Astrocyte (in vitro differentiated cells and primary cell): Measurements from ENCODE around the gene IGSF21. TPM values are rescaled to one million over a fixed set of nuclear protein-coding genes. Genes with fewer than 3 reads are reported as not detected.

ENCODE experiments used
- DNase-seq: peaks from one replicate; pipeline ENCODE4 v3.0.0-alpha.2; 2010; ENCODE audit warnings: low read depth
- FAIRE-seq: peaks from 2 replicates; lab custom pipeline; 2011; peaks lifted over from hg19 to GRCh38; lab: Jason Lieb, UNC
- H2AFZ ChIP-seq: 2 replicates; pipeline ENCODE4 v1.6.0; 2012; ENCODE audit warnings: low read depth, low read length, inconsistent platforms
- H3K27ac ChIP-seq: 2 replicates; pipeline ENCODE4 v1.5.1; 2011; ENCODE audit warnings: low read depth, low read length, inconsistent platforms
- H3K27me3 ChIP-seq: 2 replicates; pipeline ENCODE4 v1.6.0; 2011; ENCODE audit warnings: low read length, inconsistent platforms; ENCODE audit not compliant: insufficient read depth
- H3K36me3 ChIP-seq: 2 replicates; pipeline ENCODE4 v1.5.1; 2011; ENCODE audit warnings: low read length, inconsistent platforms; ENCODE audit not compliant: insufficient read depth
- H3K4me1 ChIP-seq: 2 replicates; pipeline ENCODE4 v1.5.1; 2011; ENCODE audit warnings: low read length, inconsistent platforms; ENCODE audit not compliant: insufficient read depth
- H3K4me2 ChIP-seq: 2 replicates; pipeline ENCODE4 v1.6.0; 2012; ENCODE audit warnings: low read length, inconsistent platforms
- H3K4me3 ChIP-seq: 2 replicates; pipeline ENCODE4 v1.5.1; 2011; ENCODE audit warnings: low read depth, mild to moderate bottlenecking, low read length, inconsistent platforms; ENCODE audit not compliant: insufficient read depth
- H3K79me2 ChIP-seq: 2 replicates; pipeline ENCODE4 v1.6.0; 2012; ENCODE audit warnings: mild to moderate bottlenecking, low read length, inconsistent platforms; ENCODE audit not compliant: insufficient read depth
- H3K9ac ChIP-seq: 2 replicates; pipeline ENCODE4 v1.6.0; 2012; ENCODE audit warnings: mild to moderate bottlenecking, low read length, inconsistent platforms
- H3K9me3 ChIP-seq: 2 replicates; pipeline ENCODE4 v1.5.1; 2012; ENCODE audit warnings: low read depth, mild to moderate bottlenecking, low read length, inconsistent platforms; ENCODE audit not compliant: insufficient read depth
- H4K20me1 ChIP-seq: 2 replicates; pipeline ENCODE4 v1.6.0; 2012; ENCODE audit warnings: low read length, inconsistent platforms; ENCODE audit not compliant: insufficient read depth
- H3K27ac Mint-ChIP-seq: one replicate; pipeline ENCODE4 v1.8.0; 2021; ENCODE audit warnings: mild to moderate bottlenecking, mixed read lengths; ENCODE audit not compliant: unreplicated experiment
- H3K27me3 Mint-ChIP-seq: one replicate; pipeline ENCODE4 v1.8.0; 2021; ENCODE audit warnings: low read depth, mixed read lengths; ENCODE audit not compliant: unreplicated experiment
- H3K36me3 Mint-ChIP-seq: one replicate; pipeline ENCODE4 v1.8.0; 2021; ENCODE audit warnings: low read depth, mixed read lengths; ENCODE audit not compliant: unreplicated experiment
- H3K4me1 Mint-ChIP-seq: one replicate; pipeline ENCODE4 v1.8.0; 2021; ENCODE audit warnings: low read depth, mixed read lengths; ENCODE audit not compliant: unreplicated experiment
- H3K4me3 Mint-ChIP-seq: one replicate; pipeline ENCODE4 v1.8.0; 2021; ENCODE audit warnings: mild to moderate bottlenecking, moderate library complexity, mixed read lengths; ENCODE audit not compliant: unreplicated experiment
- H3K9me3 Mint-ChIP-seq: one replicate; pipeline ENCODE4 v1.8.0; 2021; ENCODE audit warnings: mild to moderate bottlenecking, mixed read lengths; ENCODE audit not compliant: unreplicated experiment
- EZH2 ChIP-seq: IDR thresholded peaks from 2 replicates; pipeline ENCODE4 v1.6.1; 2012; ENCODE audit warnings: mild to moderate bottlenecking, low read length, inconsistent platforms; ENCODE audit not compliant: insufficient read depth
- total RNA-seq: library from RNA; stranded (reverse); gene quantifications from 2 replicates; pipeline ENCODE4 v1.2.1, GENCODE V29; 2021
- TF ChIP-seq, protein P1 (sequence below): IDR thresholded peaks from 2 replicates; pipeline ENCODE4 v1.5.1; 2011; ENCODE audit warnings: low read depth, mild to moderate bottlenecking, inconsistent platforms, low read length, moderate library complexity; ENCODE audit not compliant: insufficient read depth

The IGSF21 gene
- total RNA-seq, 1 donor from 2014 or later: not detected

GRCh38 chr1:18266391-18266790 is 158.8 kb downstream of the IGSF21 start:
- TF ChIP-seq, protein P1, sequence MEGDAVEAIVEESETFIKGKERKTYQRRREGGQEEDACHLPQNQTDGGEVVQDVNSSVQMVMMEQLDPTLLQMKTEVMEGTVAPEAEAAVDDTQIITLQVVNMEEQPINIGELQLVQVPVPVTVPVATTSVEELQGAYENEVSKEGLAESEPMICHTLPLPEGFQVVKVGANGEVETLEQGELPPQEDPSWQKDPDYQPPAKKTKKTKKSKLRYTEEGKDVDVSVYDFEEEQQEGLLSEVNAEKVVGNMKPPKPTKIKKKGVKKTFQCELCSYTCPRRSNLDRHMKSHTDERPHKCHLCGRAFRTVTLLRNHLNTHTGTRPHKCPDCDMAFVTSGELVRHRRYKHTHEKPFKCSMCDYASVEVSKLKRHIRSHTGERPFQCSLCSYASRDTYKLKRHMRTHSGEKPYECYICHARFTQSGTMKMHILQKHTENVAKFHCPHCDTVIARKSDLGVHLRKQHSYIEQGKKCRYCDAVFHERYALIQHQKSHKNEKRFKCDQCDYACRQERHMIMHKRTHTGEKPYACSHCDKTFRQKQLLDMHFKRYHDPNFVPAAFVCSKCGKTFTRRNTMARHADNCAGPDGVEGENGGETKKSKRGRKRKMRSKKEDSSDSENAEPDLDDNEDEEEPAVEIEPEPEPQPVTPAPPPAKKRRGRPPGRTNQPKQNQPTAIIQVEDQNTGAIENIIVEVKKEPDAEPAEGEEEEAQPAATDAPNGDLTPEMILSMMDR: no peak
- TF ChIP-seq EZH2: no peak
- Histone ChIP-seq H3K4me3 (no peak overlapping the region), H3K9ac (no peak overlapping the region), H3K4me2 (no peak overlapping the region), H3K9me3 (no peaks in the 10 kb centered on the region), H3K36me3 (no peaks in the 10 kb centered on the region), H3K4me1 (no peaks in the 10 kb centered on the region), H2AFZ (no peak overlapping the region), H3K79me2 (no peaks in the 10 kb centered on the region), H3K27ac (no peak overlapping the region), H3K27me3 (no peaks in the 10 kb centered on the region), H4K20me1 (no peaks in the 10 kb centered on the region)
- no peaks in the 10 kb centered on the region for H3K4me1 Mint-ChIP-seq
- H3K27me3 Mint-ChIP-seq: peaks cover 63% of the 10 kb centered on the region
- no peak overlapping the region for H3K27ac Mint-ChIP-seq
- FAIRE-seq: no peak
- H3K36me3 Mint-ChIP-seq: no peaks in the 10 kb centered on the region
- H3K9me3 Mint-ChIP-seq: no peaks in the 10 kb centered on the region
- DNase-seq: no peak
- H3K4me3 Mint-ChIP-seq: no peak overlapping the region

- Histone ChIP-seq H4K20me1 (no peaks in the 10 kb centered on the region), H3K36me3 (no peaks in the 10 kb centered on the region), H3K27me3 (no peaks in the 10 kb centered on the region), H3K9ac (no peak overlapping the region), H3K9me3 (no peaks in the 10 kb centered on the region), H3K79me2 (no peaks in the 10 kb centered on the region), H3K27ac (no peak overlapping the region), H3K4me1 (no peaks in the 10 kb centered on the region), H3K4me2 (no peak overlapping the region), H3K4me3 (no peak overlapping the region), H2AFZ (no peak overlapping the region)
- H3K27me3 Mint-ChIP-seq: peaks cover 47% of the 10 kb centered on the region
- FAIRE-seq (no peak), DNase-seq (no peak)
- no peaks in the 10 kb centered on the region for H3K4me1 Mint-ChIP-seq
- TF ChIP-seq, protein P1: no peak
- TF ChIP-seq EZH2: no peak
- H3K27ac Mint-ChIP-seq: no peak overlapping the region
- H3K4me3 Mint-ChIP-seq: no peak overlapping the region
- no peaks in the 10 kb centered on the region for H3K36me3 Mint-ChIP-seq
- no peaks in the 10 kb centered on the region for H3K9me3 Mint-ChIP-seq
These were observed 163.7 kb downstream of the IGSF21 start for GRCh38 chr1:18271336-18271735.

- H3K27me3 ChIP-seq: no peaks in the 10 kb centered on the region
- DNase-seq (no peak), FAIRE-seq (no peak)
- no peak overlapping the region for H3K4me3 ChIP-seq
- H3K9ac ChIP-seq: no peak overlapping the region
- Mint-ChIP-seq H3K36me3 (no peaks in the 10 kb centered on the region), H3K4me1 (peaks cover 5% of the 10 kb centered on the region), H3K4me3 (no peak overlapping the region), H3K27me3 (peaks cover 31% of the 10 kb centered on the region), H3K27ac (no peak overlapping the region), H3K9me3 (no peaks in the 10 kb centered on the region)
- no peak overlapping the region for H2AFZ ChIP-seq
- H3K4me2 ChIP-seq: no peak overlapping the region
- no peak for TF ChIP-seq EZH2
- TF ChIP-seq, protein P1: no peak
- H3K36me3 ChIP-seq: no peaks in the 10 kb centered on the region
- no peaks in the 10 kb centered on the region for H4K20me1 ChIP-seq
- H3K9me3 ChIP-seq: no peaks in the 10 kb centered on the region
- no peak overlapping the region for H3K27ac ChIP-seq
- no peaks in the 10 kb centered on the region for H3K79me2 ChIP-seq
- H3K4me1 ChIP-seq: no peaks in the 10 kb centered on the region
These were observed 171.3 kb downstream of the IGSF21 start for GRCh38 chr1:18278946-18279345.
